Astrocyte (in vitro differentiated cells and primary cell): ENCODE results near the gene CXADR.

Source experiments
- EZH2 ChIP-seq: IDR thresholded peaks from 2 replicates; pipeline ENCODE4 v1.6.1; 2012; ENCODE audit warnings: mild to moderate bottlenecking, low read length, inconsistent platforms; ENCODE audit not compliant: insufficient read depth
- TF ChIP-seq, protein P1 (sequence below): IDR thresholded peaks from 2 replicates; pipeline ENCODE4 v1.5.1; 2011; ENCODE audit warnings: low read depth, mild to moderate bottlenecking, inconsistent platforms, low read length, moderate library complexity; ENCODE audit not compliant: insufficient read depth

DNA sequence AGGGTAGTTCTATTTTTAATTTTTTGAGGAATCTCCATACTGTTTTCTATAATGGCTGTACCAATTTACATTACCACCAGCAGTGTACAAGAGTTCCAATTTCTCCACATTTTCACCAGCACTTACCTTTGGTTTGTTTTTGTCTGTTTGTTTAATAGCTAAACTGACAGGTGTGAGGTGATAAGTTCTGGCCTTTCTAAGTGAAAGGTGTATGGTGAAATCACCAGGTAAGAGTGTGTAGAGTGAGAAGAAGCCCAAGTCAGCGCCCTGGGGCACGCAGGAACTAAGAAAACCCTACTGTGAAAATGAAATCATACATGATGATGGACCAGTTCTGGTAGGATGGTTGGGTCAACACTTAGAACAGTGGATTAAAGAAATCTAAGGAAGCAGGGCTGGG, 65.3 kb downstream of the CXADR start:
- TF ChIP-seq, protein P1, sequence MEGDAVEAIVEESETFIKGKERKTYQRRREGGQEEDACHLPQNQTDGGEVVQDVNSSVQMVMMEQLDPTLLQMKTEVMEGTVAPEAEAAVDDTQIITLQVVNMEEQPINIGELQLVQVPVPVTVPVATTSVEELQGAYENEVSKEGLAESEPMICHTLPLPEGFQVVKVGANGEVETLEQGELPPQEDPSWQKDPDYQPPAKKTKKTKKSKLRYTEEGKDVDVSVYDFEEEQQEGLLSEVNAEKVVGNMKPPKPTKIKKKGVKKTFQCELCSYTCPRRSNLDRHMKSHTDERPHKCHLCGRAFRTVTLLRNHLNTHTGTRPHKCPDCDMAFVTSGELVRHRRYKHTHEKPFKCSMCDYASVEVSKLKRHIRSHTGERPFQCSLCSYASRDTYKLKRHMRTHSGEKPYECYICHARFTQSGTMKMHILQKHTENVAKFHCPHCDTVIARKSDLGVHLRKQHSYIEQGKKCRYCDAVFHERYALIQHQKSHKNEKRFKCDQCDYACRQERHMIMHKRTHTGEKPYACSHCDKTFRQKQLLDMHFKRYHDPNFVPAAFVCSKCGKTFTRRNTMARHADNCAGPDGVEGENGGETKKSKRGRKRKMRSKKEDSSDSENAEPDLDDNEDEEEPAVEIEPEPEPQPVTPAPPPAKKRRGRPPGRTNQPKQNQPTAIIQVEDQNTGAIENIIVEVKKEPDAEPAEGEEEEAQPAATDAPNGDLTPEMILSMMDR: no peak
- no peak for TF ChIP-seq EZH2
